Thoracic aorta (tissue), 2 donors: ENCODE data around the gene GPN3. TPM values are rescaled to one million over a fixed set of nuclear protein-coding genes. Genes with fewer than 3 reads are reported as not detected.
"Not testable (repeated sequence)": the region's sequence is repeated elsewhere in the genome, so short reads cannot be mapped to it uniquely, and the experiment has no call there.

Experiments used
- ATAC-seq: fragments of 150-250 bp; one replicate; pipeline ENCODE4 v1.8.0; 2017; ENCODE audit warnings: low read depth; ENCODE audit not compliant: insufficient number of reproducible peaks, low FRiP score
- DNase-seq: peaks from one replicate; pipeline ENCODE4 v3.0.0-alpha.2; 2020; ENCODE audit warnings: low spot score
- H3K27ac ChIP-seq, 2 donors: fragments of 200-600 bp; sonication (generic); 1 replicate in 1 of 2; 2 replicates in 1 of 2; pipeline ENCODE4 v1.5.1; 2016; ENCODE audit warnings: mild to moderate bottlenecking in 2 of 2, moderate library complexity in 2 of 2
- H3K27me3 ChIP-seq: fragments of 200-600 bp; sonication (generic); replicated peaks from 2 replicates; pipeline ENCODE4 v1.6.0; 2016; ENCODE audit warnings: mild to moderate bottlenecking; ENCODE audit not compliant: insufficient read depth
- H3K36me3 ChIP-seq: fragments of 200-600 bp; sonication (generic); one replicate; pipeline ENCODE4 v1.5.1; 2016
- H3K4me1 ChIP-seq, 2 donors: fragments of 200-600 bp; sonication (generic); 1 replicate in 1 of 2; 2 replicates in 1 of 2; pipeline versions ENCODE4 v1.5.1 to v1.6.0; 2016; ENCODE audit warnings: low read depth in 2 of 2, mild to moderate bottlenecking in 1 of 2; ENCODE audit not compliant: control insufficient read depth in 1 of 2
- H3K4me3 ChIP-seq: fragments of 200-600 bp; sonication (generic); 2 replicates; pipeline ENCODE4 v1.5.1; 2016; ENCODE audit warnings: mild to moderate bottlenecking
- H3K9me3 ChIP-seq: fragments of 200-600 bp; sonication (generic); 2 replicates; pipeline ENCODE4 v1.5.1; 2016
- CTCF ChIP-seq: fragments of 200-600 bp; sonication (generic); IDR thresholded peaks from one replicate; pipeline ENCODE4 v1.5.1; 2019; ENCODE audit warnings: antibody characterized with exemption
- total RNA-seq, 2 donors: library from RNA; depleted of rRNA; stranded (reverse); fragments of >200 nt; gene quantifications; one replicate each; pipeline versions ENCODE4 v1.1.0 to v1.2.3, GENCODE V29; 2016

Gene GPN3
- total RNA-seq, 2 donors from 2014 or later: 12.5 to 12.9 TPM

- no peaks in the 10 kb centered on the region for H3K4me1 ChIP-seq
- peaks cover 5% of the 10 kb centered on the region for H3K36me3 ChIP-seq
- no peak for DNase-seq
- H3K27ac ChIP-seq: no peak overlapping the region
- no peak overlapping the region for H3K4me3 ChIP-seq
- no peak for ATAC-seq
- TF ChIP-seq CTCF: no peak
- H3K27me3 ChIP-seq: no peaks in the 10 kb centered on the region
- H3K9me3 ChIP-seq: no peaks in the 10 kb centered on the region
Observed at GRCh38 chr12:110475426-110475825, 7.4 kb upstream of the GPN3 start.

GRCh38 chr12:110467847-110468213, 227 bp downstream of the GPN3 start:
- ATAC-seq: no peak
- peak overlapping the region; percentile 63 to 88 for H3K27ac ChIP-seq
- peaks cover 8 to 26% of the 10 kb centered on the region in 2 donors for H3K4me1 ChIP-seq
- TF ChIP-seq CTCF: no peak
- H3K4me3 ChIP-seq: peak overlapping the region; percentile 86
- H3K9me3 ChIP-seq: no peaks in the 10 kb centered on the region
- DNase-seq: no peak
- H3K27me3 ChIP-seq: no peaks in the 10 kb centered on the region
- H3K36me3 ChIP-seq: no peaks in the 10 kb centered on the region

- Histone ChIP-seq H3K4me3 (peak overlapping the region; percentile 86), H3K27ac (no peak overlapping the region), H3K27me3 (no peaks in the 10 kb centered on the region), H3K9me3 (no peaks in the 10 kb centered on the region), H3K4me1 (peaks cover 8 to 26% of the 10 kb centered on the region in 2 donors), H3K36me3 (no peaks in the 10 kb centered on the region)
- ATAC-seq (no peak), DNase-seq (no peak)
- no peak for TF ChIP-seq CTCF
Observed at GRCh38 chr12:110466791-110467190, 1.3 kb downstream of the GPN3 start.

GRCh38 chr12:110465765-110466164, 2.3 kb downstream of the GPN3 start:
- ATAC-seq, H3K9me3 ChIP-seq, H3K4me3 ChIP-seq, H3K27me3 ChIP-seq, DNase-seq, H3K27ac ChIP-seq, H3K36me3 ChIP-seq: not testable (repeated sequence)
- H3K4me1 ChIP-seq: peaks cover 8 to 26% of the 10 kb centered on the region in 2 donors

GRCh38 chr12:110465024-110465423, 3.0 kb downstream of the GPN3 start:
- ATAC-seq (no peak), DNase-seq (no peak)
- no peak for TF ChIP-seq CTCF
- H3K27me3 ChIP-seq: no peaks in the 10 kb centered on the region
- H3K27ac ChIP-seq: no peak overlapping the region
- H3K9me3 ChIP-seq: no peaks in the 10 kb centered on the region
- peaks cover 8 to 25% of the 10 kb centered on the region in 2 donors for H3K4me1 ChIP-seq
- H3K4me3 ChIP-seq: no peak overlapping the region
- H3K36me3 ChIP-seq: no peaks in the 10 kb centered on the region

GRCh38 chr12:110461189-110461588, 6.9 kb downstream of the GPN3 start:
- ATAC-seq, H3K27ac ChIP-seq, H3K27me3 ChIP-seq, DNase-seq, H3K9me3 ChIP-seq, H3K4me1 ChIP-seq, H3K4me3 ChIP-seq: not testable (repeated sequence)
- H3K36me3 ChIP-seq: peaks cover 11% of the 10 kb centered on the region
